Fibroblast of mammary gland (primary cell): ENCODE data around the gene RPL4.

Source experiments
- DNase-seq: peaks from one replicate; pipeline ENCODE4 v3.0.0-alpha.2; 2010; ENCODE audit warnings: low read depth
- H3K4me3 ChIP-seq: 2 replicates; pipeline ENCODE4 v1.5.1; 2011; ENCODE audit warnings: low read depth, mild to moderate bottlenecking, low read length, moderate library complexity; ENCODE audit not compliant: control insufficient read depth
- TF ChIP-seq, protein P1 (sequence below): conservative IDR thresholded peaks from 2 replicates; pipeline ENCODE4 v1.5.1; 2011; ENCODE audit warnings: low read depth, low read length, inconsistent platforms; ENCODE audit not compliant: control insufficient read depth, insufficient read depth

The RPL4 gene

DNA sequence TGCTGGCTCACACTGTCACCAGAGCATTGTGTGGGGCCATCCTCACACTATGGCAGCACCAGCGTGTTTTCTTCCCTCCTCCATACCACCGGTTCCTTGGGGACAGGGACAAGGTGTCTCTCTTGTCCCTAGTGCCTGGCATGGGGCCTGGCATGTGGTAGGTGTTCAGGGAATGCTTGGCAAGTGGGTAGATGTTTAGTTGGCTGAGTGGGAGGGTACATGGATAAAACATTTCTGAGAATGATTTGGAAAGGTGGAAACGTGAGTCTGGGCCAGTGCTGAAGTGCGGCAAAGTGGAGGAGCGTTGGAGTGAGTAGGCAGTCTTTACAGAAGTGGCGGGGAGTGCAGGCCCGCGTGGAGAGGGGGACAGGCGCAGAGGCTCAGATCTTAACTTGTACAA, 22.1 kb downstream of the RPL4 start:
- TF ChIP-seq, protein P1, sequence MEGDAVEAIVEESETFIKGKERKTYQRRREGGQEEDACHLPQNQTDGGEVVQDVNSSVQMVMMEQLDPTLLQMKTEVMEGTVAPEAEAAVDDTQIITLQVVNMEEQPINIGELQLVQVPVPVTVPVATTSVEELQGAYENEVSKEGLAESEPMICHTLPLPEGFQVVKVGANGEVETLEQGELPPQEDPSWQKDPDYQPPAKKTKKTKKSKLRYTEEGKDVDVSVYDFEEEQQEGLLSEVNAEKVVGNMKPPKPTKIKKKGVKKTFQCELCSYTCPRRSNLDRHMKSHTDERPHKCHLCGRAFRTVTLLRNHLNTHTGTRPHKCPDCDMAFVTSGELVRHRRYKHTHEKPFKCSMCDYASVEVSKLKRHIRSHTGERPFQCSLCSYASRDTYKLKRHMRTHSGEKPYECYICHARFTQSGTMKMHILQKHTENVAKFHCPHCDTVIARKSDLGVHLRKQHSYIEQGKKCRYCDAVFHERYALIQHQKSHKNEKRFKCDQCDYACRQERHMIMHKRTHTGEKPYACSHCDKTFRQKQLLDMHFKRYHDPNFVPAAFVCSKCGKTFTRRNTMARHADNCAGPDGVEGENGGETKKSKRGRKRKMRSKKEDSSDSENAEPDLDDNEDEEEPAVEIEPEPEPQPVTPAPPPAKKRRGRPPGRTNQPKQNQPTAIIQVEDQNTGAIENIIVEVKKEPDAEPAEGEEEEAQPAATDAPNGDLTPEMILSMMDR = no peak
- no peak overlapping the region for H3K4me3 ChIP-seq
- no peak for DNase-seq

DNA sequence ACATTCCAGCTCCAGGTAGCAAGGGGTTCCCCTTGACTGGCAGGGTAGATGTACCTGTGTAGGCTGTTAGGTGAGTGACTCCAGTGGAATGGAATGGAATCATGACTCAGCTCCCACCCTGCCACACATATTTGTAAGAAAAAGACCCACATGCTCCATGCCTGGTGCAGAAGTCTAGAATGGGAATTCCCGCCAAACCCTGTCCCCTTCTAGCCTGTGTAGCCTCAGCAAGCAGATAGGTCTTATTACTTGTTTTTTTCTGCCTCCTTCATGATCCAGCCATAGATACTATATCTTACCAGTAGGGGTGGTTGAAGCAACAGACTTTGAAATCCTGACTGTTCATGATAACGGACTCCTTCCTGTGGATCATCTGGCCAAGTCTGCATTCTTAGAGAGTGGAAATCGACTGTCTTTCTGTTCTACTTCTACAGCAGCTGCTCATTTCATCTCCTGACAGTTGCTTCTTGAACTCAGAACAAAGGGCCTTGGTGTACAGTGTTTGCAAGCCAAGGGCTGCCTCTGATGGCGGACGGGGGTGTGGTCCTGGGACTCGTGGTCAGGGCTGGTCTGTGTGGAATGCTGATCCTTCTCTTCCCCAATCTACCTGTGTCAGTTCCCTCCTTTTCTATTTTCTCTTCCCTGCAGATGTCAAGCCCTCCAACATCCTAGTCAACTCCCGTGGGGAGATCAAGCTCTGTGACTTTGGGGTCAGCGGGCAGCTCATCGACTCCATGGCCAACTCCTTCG, 23.4 kb downstream of the RPL4 start:
- no peak overlapping the region for H3K4me3 ChIP-seq
- TF ChIP-seq, protein P1 = no peak
- no peak for DNase-seq

DNA sequence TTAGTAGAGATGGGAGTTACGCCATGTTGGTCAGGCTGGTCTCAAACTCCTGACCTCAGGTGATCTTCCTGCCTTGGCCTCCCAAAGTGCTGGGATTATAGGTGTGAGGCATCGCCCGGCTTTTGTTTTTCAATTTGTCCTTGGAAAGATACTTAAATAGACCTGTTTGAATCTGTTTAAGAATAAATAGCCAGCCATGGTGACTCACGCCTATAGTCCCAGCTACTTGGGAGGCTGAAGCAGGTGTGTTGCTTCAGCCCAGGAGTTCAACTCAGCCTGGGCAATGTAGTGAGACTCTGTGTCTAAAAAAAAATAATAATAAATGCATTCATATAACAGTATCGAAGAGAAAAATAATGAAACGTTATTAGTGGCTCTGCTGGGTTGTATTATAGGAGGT, 24.4 kb downstream of the RPL4 start:
- TF ChIP-seq, protein P1 = no peak
- H3K4me3 ChIP-seq = no peak overlapping the region
- no peak for DNase-seq

DNA sequence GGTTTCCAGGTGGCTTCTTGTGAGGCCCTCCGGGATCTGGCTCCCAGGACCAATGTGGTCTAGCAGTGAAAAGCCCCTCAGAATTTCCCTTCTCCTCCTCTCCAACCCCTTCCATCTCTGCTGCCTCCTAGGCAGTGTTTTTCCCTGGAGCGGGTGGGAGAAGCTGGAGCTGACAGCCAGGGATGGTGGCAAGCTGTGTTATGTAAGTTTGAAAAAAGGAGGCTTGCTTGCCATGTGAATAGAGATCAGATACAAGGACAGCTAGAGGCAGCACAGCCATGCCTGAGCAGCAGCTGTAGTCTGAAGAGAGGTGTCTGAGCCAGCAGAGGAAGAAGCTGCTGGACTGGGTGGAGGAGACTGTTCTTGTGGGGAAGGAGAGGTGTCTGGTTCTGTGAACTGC, 27.6 kb downstream of the RPL4 start:
- no peak overlapping the region for H3K4me3 ChIP-seq
- DNase-seq = no peak
- TF ChIP-seq, protein P1 = no peak

DNA sequence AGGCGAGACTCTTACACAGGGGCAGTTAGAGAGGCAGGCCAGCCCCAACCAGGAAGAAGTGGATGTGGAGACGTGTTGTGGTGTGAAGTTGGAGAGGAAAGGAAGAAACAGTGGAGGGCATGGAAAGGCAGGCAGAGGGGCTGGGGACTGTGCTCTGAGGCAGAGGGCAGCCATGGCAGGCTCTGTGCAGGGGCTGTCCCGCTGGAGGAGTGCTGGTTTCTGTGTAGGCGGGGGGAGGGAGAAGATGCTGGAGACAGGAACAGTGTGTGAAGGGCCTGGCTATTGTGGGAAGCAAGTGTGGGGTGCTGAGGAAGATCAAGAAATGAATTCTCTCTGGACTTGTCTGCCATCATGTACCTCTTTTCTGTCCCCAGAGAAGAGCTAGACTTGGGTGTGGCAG, 28.1 kb downstream of the RPL4 start:
- TF ChIP-seq, protein P1 = no peak
- DNase-seq = no peak
- H3K4me3 ChIP-seq = no peak overlapping the region

DNA sequence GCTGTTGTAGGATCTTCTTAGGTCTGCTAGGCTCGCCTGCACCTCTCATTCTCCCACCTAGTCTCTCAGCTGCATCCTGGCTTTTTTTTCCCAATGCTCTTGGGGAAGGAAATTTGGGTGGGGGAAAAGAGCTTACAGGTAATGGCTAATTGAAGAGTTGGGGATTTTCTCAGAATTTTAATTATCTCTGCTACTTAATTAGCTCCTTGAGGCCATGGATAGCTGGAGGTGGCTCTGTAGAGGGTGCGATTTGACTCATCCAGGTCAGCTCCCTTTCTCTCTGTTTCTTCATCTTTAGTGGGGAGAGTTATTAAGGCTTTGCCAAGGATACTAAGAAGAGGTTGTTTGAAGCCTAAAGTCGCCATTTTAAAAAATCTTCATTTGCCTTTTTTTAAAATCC, 29.7 kb downstream of the RPL4 start:
- TF ChIP-seq, protein P1 = no peak
- H3K4me3 ChIP-seq = no peak overlapping the region
- DNase-seq = no peak
